Measurements from ENCODE around the gene FA2H.

Gene FA2H

GRCh38 chr16:74753180-74753579 lies 21.4 kb downstream of the FA2H start:
- H3K27ac ChIP-seq (replicated peaks) = no peak overlapping the region
- TF ChIP-seq CTCF (IDR thresholded peaks at IDR 0.05; ENCODE audit: insufficient read depth, low read length) (no peak), SPI1 (IDR thresholded peaks at IDR 0.05; ENCODE audit: borderline replicate concordance, low read depth) (no peak), GABPA (IDR thresholded peaks at IDR 0.05; ENCODE audit: low read depth) (no peak), REST (IDR thresholded peaks at IDR 0.05; ENCODE audit: insufficient replicate concordance, low read depth) (no peak), POLR2AphosphoS5 (IDR thresholded peaks at IDR 0.05; ENCODE audit: low read depth) (no peak)
- no peak for DNase-seq (ENCODE audit: low read depth in 1 of 2, low spot score in 1 of 2)
- no peak overlapping the region for H3K4me3 ChIP-seq (replicated peaks; ENCODE audit: insufficient read depth, low read length)
- H3K27me3 ChIP-seq (ENCODE audit: insufficient read depth, poor library complexity, severe bottlenecking) = no peaks in the 10 kb centered on the region

GRCh38 chr16:74752756-74753155 lies 21.9 kb downstream of the FA2H start:
- no peak overlapping the region for H3K27ac ChIP-seq (replicated peaks)
- DNase-seq (ENCODE audit: low read depth in 1 of 2, low spot score in 1 of 2) = no peak
- no peaks in the 10 kb centered on the region for H3K27me3 ChIP-seq (ENCODE audit: insufficient read depth, poor library complexity, severe bottlenecking)
- H3K4me3 ChIP-seq (replicated peaks; ENCODE audit: insufficient read depth, low read length) = no peak overlapping the region
- TF ChIP-seq SPI1 (IDR thresholded peaks at IDR 0.05; ENCODE audit: borderline replicate concordance, low read depth) = no peak
- no peak for TF ChIP-seq CTCF (IDR thresholded peaks at IDR 0.05; ENCODE audit: insufficient read depth, low read length)
- no peak for TF ChIP-seq REST (IDR thresholded peaks at IDR 0.05; ENCODE audit: insufficient replicate concordance, low read depth)
- no peak for TF ChIP-seq POLR2AphosphoS5 (IDR thresholded peaks at IDR 0.05; ENCODE audit: low read depth)
- no peak for TF ChIP-seq GABPA (IDR thresholded peaks at IDR 0.05; ENCODE audit: low read depth)

DNA sequence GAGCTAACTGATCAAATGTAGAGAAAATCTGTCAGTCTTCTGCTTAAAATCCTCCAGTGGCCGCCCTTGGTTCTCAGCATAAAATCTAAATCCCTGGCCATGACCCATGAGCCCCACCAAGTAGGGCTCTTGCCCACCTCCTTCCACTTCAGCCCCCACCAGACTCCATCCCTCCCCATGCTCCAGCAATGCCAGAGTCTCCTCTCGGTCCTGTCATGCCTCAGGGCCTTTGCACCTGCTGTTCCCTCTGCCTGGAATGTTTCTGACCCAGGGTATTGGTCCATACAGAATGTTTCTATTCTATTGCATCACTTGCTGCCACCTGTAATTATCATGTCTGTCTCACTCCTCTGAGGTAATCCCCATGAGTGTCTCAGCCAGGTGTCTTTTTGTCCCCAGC lies 22.4 kb downstream of the FA2H start:
- H3K27ac ChIP-seq (replicated peaks) = no peak overlapping the region
- no peaks in the 10 kb centered on the region for H3K27me3 ChIP-seq (ENCODE audit: insufficient read depth, poor library complexity, severe bottlenecking)
- no peak for DNase-seq (ENCODE audit: low read depth in 1 of 2, low spot score in 1 of 2)
- H3K4me3 ChIP-seq (replicated peaks; ENCODE audit: insufficient read depth, low read length) = no peak overlapping the region
- TF ChIP-seq REST (IDR thresholded peaks at IDR 0.05; ENCODE audit: insufficient replicate concordance, low read depth) = no peak
- TF ChIP-seq POLR2AphosphoS5 (IDR thresholded peaks at IDR 0.05; ENCODE audit: low read depth) = no peak
- no peak for TF ChIP-seq GABPA (IDR thresholded peaks at IDR 0.05; ENCODE audit: low read depth)
- TF ChIP-seq SPI1 (IDR thresholded peaks at IDR 0.05; ENCODE audit: borderline replicate concordance, low read depth) = no peak
- TF ChIP-seq CTCF (IDR thresholded peaks at IDR 0.05; ENCODE audit: insufficient read depth, low read length) = no peak

All from HL-60 (cell line).